ENCODE results near the gene NEDD4L.
"Not testable (repeated sequence)": the region's sequence is repeated elsewhere in the genome, so short reads cannot be mapped to it uniquely, and the experiment has no call there.

DNA sequence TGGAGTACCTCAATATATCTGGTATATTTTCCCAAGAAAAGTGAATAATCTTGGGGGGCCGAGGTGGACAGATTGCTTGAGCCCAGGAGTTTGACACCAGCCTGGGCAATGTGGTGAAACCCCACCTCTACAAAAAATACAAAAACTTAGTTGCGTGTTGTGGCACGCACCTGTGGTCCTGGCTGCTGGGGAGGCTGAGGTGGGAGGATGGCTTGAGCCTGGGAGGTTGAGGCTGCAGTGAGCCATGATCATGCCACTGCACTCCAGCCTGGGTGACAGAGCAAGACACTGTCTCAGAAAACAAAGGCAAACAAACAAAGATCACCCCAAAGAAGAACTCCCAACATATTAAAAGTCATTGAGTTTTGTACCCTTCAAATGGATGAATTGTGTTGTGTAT, 6.9 kb downstream of the NEDD4L start:
- TF ChIP-seq, protein P1, sequence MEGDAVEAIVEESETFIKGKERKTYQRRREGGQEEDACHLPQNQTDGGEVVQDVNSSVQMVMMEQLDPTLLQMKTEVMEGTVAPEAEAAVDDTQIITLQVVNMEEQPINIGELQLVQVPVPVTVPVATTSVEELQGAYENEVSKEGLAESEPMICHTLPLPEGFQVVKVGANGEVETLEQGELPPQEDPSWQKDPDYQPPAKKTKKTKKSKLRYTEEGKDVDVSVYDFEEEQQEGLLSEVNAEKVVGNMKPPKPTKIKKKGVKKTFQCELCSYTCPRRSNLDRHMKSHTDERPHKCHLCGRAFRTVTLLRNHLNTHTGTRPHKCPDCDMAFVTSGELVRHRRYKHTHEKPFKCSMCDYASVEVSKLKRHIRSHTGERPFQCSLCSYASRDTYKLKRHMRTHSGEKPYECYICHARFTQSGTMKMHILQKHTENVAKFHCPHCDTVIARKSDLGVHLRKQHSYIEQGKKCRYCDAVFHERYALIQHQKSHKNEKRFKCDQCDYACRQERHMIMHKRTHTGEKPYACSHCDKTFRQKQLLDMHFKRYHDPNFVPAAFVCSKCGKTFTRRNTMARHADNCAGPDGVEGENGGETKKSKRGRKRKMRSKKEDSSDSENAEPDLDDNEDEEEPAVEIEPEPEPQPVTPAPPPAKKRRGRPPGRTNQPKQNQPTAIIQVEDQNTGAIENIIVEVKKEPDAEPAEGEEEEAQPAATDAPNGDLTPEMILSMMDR (IDR thresholded peaks at IDR 0.05; ENCODE audit: insufficient read depth, low read length, poor library complexity, severe bottlenecking) = not testable (repeated sequence)
- not testable (repeated sequence) for TF ChIP-seq EZH2phosphoT487 (conservative IDR thresholded peaks at IDR 0.05; ENCODE audit: low read length)
